Endothelial cell of umbilical vein (primary cell): ENCODE data around the gene ETFA. TPM values are rescaled to one million over a fixed set of nuclear protein-coding genes. Genes with fewer than 3 reads are reported as not detected.

Experiments used
- BruUV-seq: library from RNA; stranded (reverse); fragments of 400-500 nt; replicated peaks from 2 replicates; lab custom pipeline; 2021; lab: Mats Ljungman, UMichigan
- CTCF ChIA-PET: fragments of 300-600, 350-600 bp; sonication (Branson Sonifier 250); formaldehyde crosslinking; loops from one replicate; lab custom pipeline; 2021; ENCODE audit warnings: antibody characterized with exemption, inconsistent platforms; lab: Charles Lee
- POLR2A ChIA-PET: fragments of 300-600, 350-600 bp; sonication (Branson Sonifier 250); formaldehyde crosslinking; loops from one replicate; lab custom pipeline; 2021; ENCODE audit warnings: antibody characterized with exemption, inconsistent platforms; lab: Charles Lee
- DNase-seq: peaks from one replicate; pipeline ENCODE4 v3.0.0-alpha.2; 2011; ENCODE audit warnings: low read depth, low spot score
- FAIRE-seq: peaks from 2 replicates; lab custom pipeline; 2011; peaks lifted over from hg19 to GRCh38; lab: Jason Lieb, UNC
- H2AFZ ChIP-seq: 2 replicates; pipeline ENCODE4 v1.6.0; 2012; ENCODE audit warnings: low read depth, low read length, control low read depth, inconsistent platforms
- H3K27ac ChIP-seq: 2 replicates; pipeline ENCODE4 v1.5.1; 2011; ENCODE audit warnings: low read depth, mild to moderate bottlenecking, control low read depth, low read length, moderate library complexity; ENCODE audit not compliant: insufficient read depth
- H3K27me3 ChIP-seq, 2 experiments: 2 replicates each; pipeline versions ENCODE4 v1.6.0 to v1.6.1; 2011; ENCODE audit warnings: low read length in 2 of 2, mixed read lengths in 1 of 2; ENCODE audit not compliant: control insufficient read depth in 2 of 2, insufficient read depth in 2 of 2
- H3K36me3 ChIP-seq, 2 experiments: 2 replicates in 1 of 2; 3 replicates in 1 of 2; pipeline ENCODE4 v1.5.1; 2011; ENCODE audit warnings: low read length in 2 of 2, mild to moderate bottlenecking in 1 of 2, moderate library complexity in 1 of 2; ENCODE audit not compliant: control insufficient read depth in 2 of 2, insufficient read depth in 2 of 2; ENCODE audit errors: extremely low read depth in 1 of 2
- H3K4me1 ChIP-seq: 3 replicates; pipeline ENCODE4 v1.5.1; 2011; ENCODE audit warnings: mild to moderate bottlenecking, low read length; ENCODE audit not compliant: control insufficient read depth, insufficient read depth; ENCODE audit errors: extremely low read depth
- H3K4me2 ChIP-seq: 2 replicates; pipeline ENCODE4 v1.6.1; 2011; ENCODE audit warnings: low read length, control low read depth, mixed read lengths; ENCODE audit not compliant: insufficient read depth
- H3K4me3 ChIP-seq, 3 experiments: fragments of 200-600 bp in 1 of 3; sonication (generic), shearing (Covaris generic) in 1 of 3; replicated peaks in 1 of 3; 2 replicates each; pipeline ENCODE4 v1.5.1; 2011 to 2016; ENCODE audit warnings: control low read depth in 3 of 3, low read length in 3 of 3, mild to moderate bottlenecking in 2 of 3, inconsistent platforms in 1 of 3, low read depth in 1 of 3, moderate library complexity in 1 of 3; ENCODE audit not compliant: insufficient read depth in 1 of 3
- H3K79me2 ChIP-seq: 2 replicates; pipeline ENCODE4 v1.6.0; 2012; ENCODE audit warnings: low read length, inconsistent platforms; ENCODE audit not compliant: control insufficient read depth, insufficient read depth
- H3K9ac ChIP-seq: replicated peaks from 2 replicates; pipeline ENCODE3; 2011; ENCODE audit warnings: low read length, control low read depth; ENCODE audit not compliant: insufficient read depth; ENCODE audit errors: extremely low read depth
- H3K9me1 ChIP-seq: replicated peaks from 3 replicates; pipeline ENCODE4 v1.6.0; 2011; ENCODE audit warnings: mild to moderate bottlenecking, low read length; ENCODE audit not compliant: control insufficient read depth, insufficient read depth; ENCODE audit errors: extremely low read depth
- H3K9me3 ChIP-seq: replicated peaks from 2 replicates; pipeline ENCODE4 v1.5.1; 2012; ENCODE audit warnings: low read length, inconsistent platforms; ENCODE audit not compliant: control insufficient read depth, insufficient read depth
- H4K20me1 ChIP-seq: replicated peaks from 2 replicates; pipeline ENCODE3; 2011; ENCODE audit warnings: mild to moderate bottlenecking, low read length; ENCODE audit not compliant: control insufficient read depth, insufficient read depth; ENCODE audit errors: extremely low read depth
- EZH2 ChIP-seq: IDR thresholded peaks from 2 replicates; pipeline ENCODE4 v1.6.1; 2012; ENCODE audit warnings: borderline replicate concordance, low read depth, mild to moderate bottlenecking, moderate library complexity, low read length, inconsistent platforms; ENCODE audit not compliant: severe bottlenecking
- FOS ChIP-seq: IDR thresholded peaks from 2 replicates; pipeline ENCODE4 v1.6.1; 2011; ENCODE audit warnings: mild to moderate bottlenecking, low read length, moderate library complexity, borderline replicate concordance; ENCODE audit not compliant: insufficient read depth
- GATA2 ChIP-seq: IDR thresholded peaks from 2 replicates; pipeline ENCODE4 v1.7.0; 2011; ENCODE audit warnings: low read depth, mild to moderate bottlenecking, moderate library complexity, mixed read lengths, low read length; ENCODE audit not compliant: insufficient read length, insufficient read depth
- JUN ChIP-seq: IDR thresholded peaks from 2 replicates; pipeline ENCODE4 v1.6.1; 2011; ENCODE audit warnings: borderline replicate concordance, low read depth; ENCODE audit not compliant: insufficient read length, insufficient read depth
- MYC ChIP-seq: IDR thresholded peaks from one replicate; pipeline ENCODE4 v1.6.1; 2011; ENCODE audit warnings: mild to moderate bottlenecking, low read depth, low read length
- POLR2A ChIP-seq: IDR thresholded peaks from 2 replicates; pipeline ENCODE4 v1.6.1; 2012; ENCODE audit warnings: low read depth, mild to moderate bottlenecking, control low read depth, low read length
- POLR2AphosphoS5 ChIP-seq: IDR thresholded peaks from 2 replicates; pipeline ENCODE4 v1.6.1; 2012; ENCODE audit warnings: low read depth, mild to moderate bottlenecking, control low read depth, low read length, moderate library complexity; ENCODE audit not compliant: insufficient read depth
- dilution Hi-C: fragments of 300-500 bp; cut with MboI; formaldehyde crosslinking; loops from one replicate; pipeline ENCODE4 v1.15.0; 2019; ENCODE audit warnings: low sequenced_read_pairs; ENCODE audit not compliant: extremely low pct_ligation_motif_present
- intact Hi-C: fragments of 100-400 bp; cut with micrococcal nuclease; formaldehyde crosslinking; loops from one replicate; pipeline ENCODE4 v1.10.0; 2022
- polyA plus RNA-seq, 4 experiments: library from polyadenylated mRNA; depleted of rRNA in 3 of 4; stranded (reverse) in 3 of 4; unstranded in 1 of 4; fragments of >200 nt; gene quantifications; 2 replicates each; pipeline versions ENCODE4 v1.2.1 to v1.2.3, GENCODE V29; 2011 to 2012; ENCODE audit warnings: missing spikeins in 1 of 4
- total RNA-seq: library from RNA; stranded (reverse); gene quantifications from 2 replicates; pipeline ENCODE4 v1.2.3, GENCODE V29; 2021
- TF ChIP-seq, protein P1 (sequence below): IDR thresholded peaks from 2 replicates; pipeline ENCODE4 v1.6.1; 2011; ENCODE audit not compliant: insufficient read depth, insufficient read length
- TF ChIP-seq, protein P2 (sequence below), 2 donors: IDR thresholded peaks; 1 replicate in 1 of 2; 2 replicates in 1 of 2; pipeline ENCODE4 v1.5.1; 2011; ENCODE audit warnings: low read length in 2 of 2, mild to moderate bottlenecking in 2 of 2, moderate library complexity in 2 of 2, control low read depth in 1 of 2, inconsistent platforms in 1 of 2, low read depth in 1 of 2; ENCODE audit not compliant: insufficient read depth in 1 of 2; ENCODE audit errors: extremely low read depth in 1 of 2

The ETFA gene
- total and polyA plus RNA-seq, 2 donors (not counting 3 experiments of a cell fraction or from before 2014, with no cell fraction given): 102 to 116 TPM

DNA sequence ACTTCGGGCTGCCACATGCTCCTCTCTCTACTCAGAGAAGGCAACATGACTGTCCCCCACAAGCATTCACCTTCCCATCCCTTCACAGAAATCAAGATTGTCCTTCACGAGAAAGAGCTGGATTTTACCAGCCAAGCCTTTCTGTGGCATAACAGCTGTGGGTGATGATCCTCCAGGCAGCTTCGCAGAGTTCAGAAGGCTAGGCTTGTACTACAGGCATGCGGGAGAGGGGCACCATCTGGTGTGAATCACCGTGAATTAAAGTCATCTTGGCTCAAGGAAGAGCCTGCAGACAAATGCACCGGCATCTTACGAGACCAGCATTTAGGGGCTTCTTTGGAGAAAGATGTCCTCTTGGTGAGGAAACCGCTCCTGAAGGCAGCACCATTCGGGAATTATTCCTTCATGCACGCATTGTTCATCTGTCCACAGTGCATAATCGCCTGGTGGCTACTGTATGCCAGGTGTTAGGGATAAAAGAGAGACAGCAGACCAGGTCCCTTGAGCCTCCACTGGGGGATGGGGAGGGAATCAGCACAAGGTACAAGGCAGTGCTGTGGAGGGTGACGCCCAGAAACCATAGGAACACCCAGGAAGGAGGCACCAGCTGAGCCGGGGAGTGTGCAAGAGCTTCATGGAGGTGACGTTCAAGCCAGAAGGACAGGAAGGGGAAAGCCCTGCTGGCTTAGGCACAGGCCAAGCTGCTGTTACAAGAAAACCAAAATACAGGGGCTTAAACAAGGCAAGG lies 142.9 kb downstream of the ETFA start:
- no peak for FAIRE-seq
- dilution Hi-C loops: no loop called here
- Histone ChIP-seq H3K79me2 (no peaks in the 10 kb centered on the region), H3K27me3 (no peaks in the 10 kb centered on the region), H3K27ac (no peak overlapping the region), H3K9ac (no peak overlapping the region), H2AFZ (no peak overlapping the region), H3K9me1 (no peaks in the 10 kb centered on the region), H3K36me3 (no peaks in the 10 kb centered on the region), H3K9me3 (no peaks in the 10 kb centered on the region), H3K4me3 (no peak overlapping the region), H3K4me1 (no peaks in the 10 kb centered on the region), H4K20me1 (no peaks in the 10 kb centered on the region), H3K4me2 (no peak overlapping the region)
- CTCF ChIA-PET: interaction anchor here (1.0 to 3.8 kb wide), 3 partner anchors 10 to 18 kb away, joined by 3 to 11 read pairs (median 3); no protein-coding TSS in a partner anchor
- no TSS peak for BruUV-seq
- intact Hi-C loops: no loop called here
- POLR2A ChIA-PET: no interaction called here
- DNase-seq: no peak
- TF ChIP-seq, protein P1, sequence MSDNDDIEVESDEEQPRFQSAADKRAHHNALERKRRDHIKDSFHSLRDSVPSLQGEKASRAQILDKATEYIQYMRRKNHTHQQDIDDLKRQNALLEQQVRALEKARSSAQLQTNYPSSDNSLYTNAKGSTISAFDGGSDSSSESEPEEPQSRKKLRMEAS: no peak
- TF ChIP-seq EZH2: no peak
- no peak for TF ChIP-seq FOS
- TF ChIP-seq POLR2AphosphoS5: no peak
- no peak for TF ChIP-seq MYC
- TF ChIP-seq POLR2A: no peak
- no peak for TF ChIP-seq GATA2
- TF ChIP-seq, protein P2, sequence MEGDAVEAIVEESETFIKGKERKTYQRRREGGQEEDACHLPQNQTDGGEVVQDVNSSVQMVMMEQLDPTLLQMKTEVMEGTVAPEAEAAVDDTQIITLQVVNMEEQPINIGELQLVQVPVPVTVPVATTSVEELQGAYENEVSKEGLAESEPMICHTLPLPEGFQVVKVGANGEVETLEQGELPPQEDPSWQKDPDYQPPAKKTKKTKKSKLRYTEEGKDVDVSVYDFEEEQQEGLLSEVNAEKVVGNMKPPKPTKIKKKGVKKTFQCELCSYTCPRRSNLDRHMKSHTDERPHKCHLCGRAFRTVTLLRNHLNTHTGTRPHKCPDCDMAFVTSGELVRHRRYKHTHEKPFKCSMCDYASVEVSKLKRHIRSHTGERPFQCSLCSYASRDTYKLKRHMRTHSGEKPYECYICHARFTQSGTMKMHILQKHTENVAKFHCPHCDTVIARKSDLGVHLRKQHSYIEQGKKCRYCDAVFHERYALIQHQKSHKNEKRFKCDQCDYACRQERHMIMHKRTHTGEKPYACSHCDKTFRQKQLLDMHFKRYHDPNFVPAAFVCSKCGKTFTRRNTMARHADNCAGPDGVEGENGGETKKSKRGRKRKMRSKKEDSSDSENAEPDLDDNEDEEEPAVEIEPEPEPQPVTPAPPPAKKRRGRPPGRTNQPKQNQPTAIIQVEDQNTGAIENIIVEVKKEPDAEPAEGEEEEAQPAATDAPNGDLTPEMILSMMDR (IDR thresholded peaks at IDR 0.05; ENCODE audit: extremely low read depth in 1 of 2, insufficient read depth in 1 of 2, low read depth in 1 of 2, low read length in 2 of 2): no peak
- TF ChIP-seq JUN: no peak
